NOMO-1 treated with dmso at 0.1 percent for 144 hours (cell line): ENCODE measurements around the gene AKAP8L.
"Not testable (repeated sequence)": the region's sequence is repeated elsewhere in the genome, so short reads cannot be mapped to it uniquely, and the experiment has no call there.

ENCODE experiments used
- DNase-seq: peaks from one replicate; lab custom pipeline; 2025; ENCODE audit not compliant: unreplicated experiment; lab: John Stamatoyannopoulos, UW

The AKAP8L gene

DNA sequence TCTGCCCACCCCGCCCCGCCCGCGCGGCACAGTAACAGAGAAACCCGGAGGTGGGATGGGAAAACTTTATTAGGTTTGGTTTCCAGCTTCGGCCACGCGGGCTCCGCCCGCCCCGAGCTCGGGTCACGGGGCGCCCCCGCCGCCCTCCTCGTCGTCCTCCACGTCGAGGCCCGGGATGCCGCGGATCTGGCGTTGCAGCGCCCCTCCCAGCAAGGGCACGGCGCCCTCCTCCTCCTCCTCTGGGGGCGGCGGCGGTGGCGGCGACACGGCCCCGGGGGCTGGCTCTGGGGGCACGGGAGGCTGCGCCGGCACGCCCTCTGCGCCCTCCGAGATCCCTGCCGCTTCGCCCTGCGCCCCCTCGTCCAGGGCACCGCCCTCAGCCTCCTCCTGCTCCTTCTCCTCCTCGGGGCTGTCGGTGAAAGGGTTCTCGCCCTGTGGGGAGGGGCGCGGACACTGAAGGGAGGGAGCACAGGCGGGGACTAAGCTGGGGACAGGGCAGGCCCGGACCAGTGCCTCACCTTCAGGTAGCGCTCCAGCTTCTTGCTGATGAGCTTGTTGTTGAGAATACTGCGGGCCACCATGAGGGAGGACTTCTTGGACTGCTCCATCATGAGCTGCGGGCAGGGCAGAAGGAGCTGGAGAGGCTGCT lies 38.7 kb downstream of the AKAP8L start:
- DNase-seq = peak; percentile 56

- DNase-seq = peak; percentile 94
These were observed 39.4 kb downstream of the AKAP8L start, which contains the start of gene AKAP8 for GRCh38 chr19:15379083-15379998. Gene AKAP8, minus strand, starts transcription at chr19:15379787. Its CDS starts 56 bp downstream, at chr19:15379731.

DNA sequence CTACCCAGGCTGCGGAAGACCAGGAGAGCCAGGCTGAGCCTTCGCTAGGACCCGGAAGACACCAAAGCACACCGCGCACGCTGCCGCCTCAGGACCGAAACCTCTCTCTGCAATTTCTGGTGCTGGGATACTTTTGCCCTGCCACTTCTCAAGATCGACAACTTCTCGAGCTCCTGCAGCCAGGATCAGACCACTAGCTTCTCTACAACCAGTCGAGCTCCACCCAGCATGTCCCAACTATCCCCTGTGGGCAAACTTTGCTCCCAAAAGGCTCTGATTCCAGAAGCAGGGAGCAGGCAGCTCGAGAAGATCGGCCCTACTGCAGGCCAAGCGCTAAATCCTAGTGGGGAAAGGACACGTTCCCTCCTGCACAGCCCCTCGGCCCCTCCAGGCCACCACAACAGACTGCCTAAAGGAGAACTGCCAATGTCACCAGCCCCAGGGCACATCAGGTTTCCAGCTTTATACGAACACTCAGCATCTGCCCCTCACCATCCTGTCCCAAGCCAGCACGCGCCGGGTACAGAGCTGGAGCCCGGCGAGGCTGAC lies 40.2 kb downstream of the AKAP8L start:
- DNase-seq = peak; percentile 30

DNA sequence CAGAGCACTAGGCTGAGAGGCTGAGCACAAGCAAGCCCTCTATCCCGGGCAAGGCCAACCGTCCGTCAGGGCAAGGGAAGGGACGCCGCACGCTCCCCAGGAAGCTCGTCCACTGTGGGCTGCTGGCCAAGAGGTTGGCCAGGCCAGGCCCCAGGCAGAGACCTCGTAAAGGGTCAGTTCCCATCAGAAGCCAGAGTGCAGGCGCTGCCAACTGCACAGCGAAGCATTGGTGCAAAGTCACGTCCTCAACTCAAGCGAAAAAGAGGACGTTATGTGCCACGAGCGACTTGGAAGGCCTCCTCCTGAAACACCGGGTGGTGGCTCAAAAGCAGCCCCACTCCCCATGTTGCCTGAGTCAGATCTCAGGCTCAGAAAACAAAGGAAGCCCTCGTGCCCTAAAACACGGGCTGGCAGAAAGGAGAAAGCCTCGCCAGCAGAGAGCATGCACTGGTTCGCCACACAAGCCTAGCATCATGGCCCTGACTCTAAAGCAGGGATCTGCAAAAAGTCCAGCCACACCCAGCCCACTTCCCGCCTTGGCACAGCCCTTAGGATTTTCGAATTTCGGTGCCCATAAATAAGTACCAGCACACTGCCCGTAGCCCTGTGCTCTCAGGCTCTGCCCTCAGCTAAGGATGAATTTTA lies 43.9 kb downstream of the AKAP8L start:
- no peak for DNase-seq

DNA sequence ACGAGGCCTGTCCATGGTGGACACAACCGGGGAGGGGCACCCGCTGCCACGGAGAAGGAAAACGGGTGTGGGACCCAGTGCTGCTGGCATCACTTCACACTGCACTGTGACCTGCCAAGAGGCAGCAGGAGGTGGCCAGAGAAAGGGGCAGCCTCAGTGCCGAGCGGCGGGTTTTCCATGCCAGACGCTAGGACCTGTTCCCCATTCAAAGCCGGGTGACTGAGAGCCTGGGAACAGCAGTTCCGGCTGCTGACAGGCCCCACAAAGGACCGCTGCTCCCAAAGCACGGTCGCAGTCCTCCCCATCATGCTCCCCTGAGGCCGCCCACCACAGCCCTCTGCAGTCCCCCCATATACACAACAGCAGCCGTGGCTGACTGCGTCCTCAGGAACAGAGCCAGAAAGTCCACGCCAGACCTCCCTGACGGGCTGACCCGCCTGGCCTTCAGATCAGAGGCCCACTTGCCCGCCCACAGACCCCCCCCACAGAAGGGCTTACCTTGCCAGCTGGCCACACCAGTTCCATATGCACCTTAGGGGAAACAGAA lies 44.6 kb downstream of the AKAP8L start:
- no peak for DNase-seq

- no peak for DNase-seq
These were observed 45.1 kb downstream of the AKAP8L start for GRCh38 chr19:15373644-15374043.

DNA sequence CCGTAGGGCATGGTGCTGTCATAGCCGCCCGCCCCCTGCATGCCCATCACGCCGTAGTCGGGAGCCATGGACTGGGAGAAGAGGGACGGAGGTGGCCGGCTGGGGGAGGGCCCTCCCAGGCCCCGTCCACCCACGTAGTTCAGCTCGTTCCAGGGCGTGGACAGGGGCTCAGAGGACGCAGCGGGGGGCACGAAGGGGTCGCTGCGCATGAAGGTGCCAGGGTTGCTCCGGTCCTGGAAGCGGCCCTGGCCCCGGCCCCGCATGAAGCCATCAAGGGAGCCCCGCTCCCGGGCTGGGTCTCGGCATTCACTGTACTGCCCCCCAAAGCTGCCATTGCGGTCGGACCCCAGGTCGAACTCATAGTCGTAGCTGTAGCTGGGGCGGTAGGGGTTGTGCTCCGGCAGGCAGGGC lies 45.9 kb downstream of the AKAP8L start:
- no peak for DNase-seq

- DNase-seq = peak; percentile 66
These were observed 46.3 kb downstream of the AKAP8L start for GRCh38 chr19:15372470-15372869.

DNA sequence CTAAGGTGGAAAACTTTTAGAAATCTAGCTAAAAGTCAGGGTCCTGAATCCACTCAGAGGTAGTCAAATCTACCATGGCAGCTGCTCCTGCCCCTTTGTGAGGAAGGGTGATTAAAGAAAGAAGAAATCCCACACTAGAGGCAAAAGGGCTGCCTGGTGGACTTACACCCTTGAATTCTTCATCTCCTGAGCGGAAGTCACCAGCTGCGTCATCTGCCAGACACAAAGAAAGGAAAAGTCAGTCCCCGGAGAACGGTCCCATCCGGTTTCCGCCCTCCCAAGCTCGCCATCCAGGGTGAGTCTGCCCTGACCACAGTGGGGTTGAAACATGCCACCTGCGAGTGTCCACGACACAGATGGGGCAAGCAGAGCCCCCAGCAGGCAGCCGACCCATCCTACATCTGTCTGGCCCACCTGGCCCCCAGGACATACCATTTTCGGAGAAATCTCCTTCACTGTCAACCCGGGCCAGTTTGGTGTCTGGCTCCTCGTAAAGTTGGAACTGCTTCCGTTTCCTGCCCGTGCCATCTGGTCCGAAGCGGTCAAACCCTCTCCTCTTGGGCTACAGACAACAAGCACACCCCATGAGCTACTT lies 46.9 kb downstream of the AKAP8L start:
- no peak for DNase-seq

- no peak for DNase-seq
These were observed 47.7 kb downstream of the AKAP8L start for GRCh38 chr19:15371119-15371518.

GRCh38 chr19:15369594-15369891 lies 49.2 kb downstream of the AKAP8L start:
- no peak for DNase-seq

DNA sequence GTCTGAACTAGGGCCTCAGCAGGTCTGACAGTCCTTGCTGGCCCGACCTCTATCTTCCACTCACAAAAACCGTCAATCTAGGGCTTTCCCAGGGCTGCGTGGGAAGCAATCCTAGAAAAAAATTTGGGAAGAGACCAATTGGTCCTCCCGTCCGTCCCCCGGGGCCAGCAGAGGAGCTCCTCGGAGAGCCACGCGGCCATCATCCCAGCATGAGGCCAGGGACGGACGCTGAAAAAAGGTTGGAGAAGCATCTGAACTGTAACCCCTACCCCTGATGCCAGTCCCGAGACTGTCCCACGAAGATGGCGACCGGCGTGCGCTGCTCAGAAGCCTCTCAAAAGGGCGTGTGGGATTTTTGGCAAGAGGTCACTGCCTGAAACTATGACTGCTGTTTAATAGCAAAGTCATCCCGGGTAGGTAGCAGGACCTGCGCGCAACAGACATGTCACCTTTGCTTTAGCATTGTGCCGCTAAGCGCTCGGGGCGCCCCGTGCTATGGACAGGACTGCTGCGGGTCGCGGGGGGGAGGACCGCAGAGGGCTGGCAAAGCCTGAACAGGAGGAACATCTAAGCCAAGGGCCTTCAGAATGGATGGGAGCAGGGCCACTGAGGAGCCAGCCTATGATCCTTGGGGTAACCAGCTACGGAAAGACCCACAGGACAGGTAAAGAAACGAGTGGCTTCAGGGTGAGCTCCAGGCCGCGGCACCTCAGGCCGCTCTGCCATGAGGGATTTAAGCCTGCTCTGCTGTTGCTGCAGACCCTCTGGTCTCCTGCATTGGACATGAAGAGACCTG lies 49.8 kb downstream of the AKAP8L start:
- DNase-seq = no peak

DNA sequence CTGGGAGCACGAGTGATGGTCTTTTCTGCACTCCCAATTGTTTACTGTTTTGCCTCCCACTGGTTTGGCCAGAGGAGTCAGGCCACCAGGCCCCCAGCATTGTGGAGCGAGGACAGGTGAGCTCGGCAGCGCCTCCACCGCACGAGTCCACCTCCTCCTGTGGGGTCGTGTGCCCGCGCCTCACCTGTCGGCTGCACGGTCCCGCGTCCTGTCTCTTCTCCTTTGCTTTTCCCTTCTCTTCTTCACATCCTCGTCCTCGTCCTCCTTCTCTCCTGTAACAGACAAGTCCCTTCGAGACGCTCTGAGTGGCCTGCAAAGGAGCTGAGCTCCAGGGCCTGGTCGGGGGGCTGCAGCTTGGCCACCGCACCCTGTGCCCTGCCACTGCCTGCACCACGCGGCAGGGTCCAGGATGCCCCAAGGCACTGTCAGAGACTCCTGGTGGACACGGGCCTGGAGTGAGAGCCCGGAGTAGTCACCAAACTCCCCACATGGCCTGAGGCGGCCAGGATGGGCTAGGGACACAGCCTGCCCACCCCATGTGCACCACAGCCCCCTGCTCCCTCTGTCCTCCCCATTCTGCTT lies 50.6 kb downstream of the AKAP8L start:
- DNase-seq = no peak

- no peak for DNase-seq
These were observed 51.3 kb downstream of the AKAP8L start for GRCh38 chr19:15367439-15367838.

DNA sequence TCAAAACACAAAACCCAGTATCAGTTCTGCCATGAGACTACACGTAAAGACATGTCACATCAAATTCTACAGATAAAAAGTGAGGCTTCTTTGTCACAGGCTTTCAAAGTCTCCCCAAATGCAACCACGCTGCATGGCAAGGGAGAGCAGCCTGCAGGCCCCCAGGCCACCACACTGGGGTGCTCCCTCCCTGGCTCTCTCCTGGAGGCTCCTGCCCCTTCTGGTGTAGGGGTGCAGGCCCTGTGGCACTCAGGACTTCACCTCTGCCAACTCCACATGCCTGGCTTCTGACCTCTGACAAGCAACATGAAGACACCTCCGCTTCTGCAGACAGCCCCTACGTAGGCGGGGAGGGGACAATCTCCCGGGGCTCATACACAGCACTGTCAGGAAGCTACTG lies 53.5 kb downstream of the AKAP8L start:
- DNase-seq = no peak

DNA sequence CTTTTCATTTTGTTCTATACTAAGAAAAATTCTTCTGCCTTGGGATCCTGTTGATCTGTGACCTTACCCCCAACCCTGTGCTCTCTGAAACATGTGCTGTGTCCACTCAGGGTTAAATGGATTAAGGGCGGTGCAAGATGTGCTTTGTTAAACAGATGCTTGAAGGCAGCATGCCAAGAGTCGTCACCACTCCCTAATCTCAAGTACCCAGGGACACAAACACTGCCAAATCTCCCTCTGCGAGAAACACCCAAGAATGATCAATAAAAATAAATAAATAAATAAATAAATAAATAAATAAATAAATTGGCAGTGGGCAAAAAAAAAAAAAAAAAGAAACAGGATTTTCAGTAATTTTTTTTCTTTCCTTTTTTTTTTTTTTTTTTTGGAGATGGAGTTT lies 55.0 kb downstream of the AKAP8L start:
- DNase-seq = not testable (repeated sequence)

DNA sequence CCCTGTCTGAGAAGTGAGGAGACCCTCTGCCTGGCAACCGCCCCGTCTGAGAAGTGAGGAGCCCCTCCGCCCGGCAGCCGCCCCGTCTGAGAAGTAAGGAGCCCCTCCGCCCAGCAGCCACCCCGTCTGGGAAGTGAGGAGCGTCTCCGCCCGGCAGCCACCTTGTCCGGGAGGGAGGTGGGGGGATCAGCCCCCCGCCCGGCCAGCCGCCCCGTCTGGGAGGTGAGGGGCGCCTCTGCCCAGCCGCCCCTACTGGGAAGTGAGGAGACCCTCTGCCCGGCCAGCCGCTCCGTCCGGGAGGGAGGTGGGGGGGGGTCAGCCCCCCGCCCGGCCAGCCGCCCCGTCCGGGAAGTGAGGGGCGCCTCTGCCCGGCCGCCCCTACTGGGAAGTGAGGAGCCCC lies 55.7 kb downstream of the AKAP8L start:
- DNase-seq = not testable (repeated sequence)

- DNase-seq = not testable (repeated sequence)
These were observed 58.8 kb downstream of the AKAP8L start for GRCh38 chr19:15360015-15360414.

- DNase-seq = no peak
These were observed 59.9 kb downstream of the AKAP8L start for GRCh38 chr19:15358918-15359317.

GRCh38 chr19:15357906-15358305 lies 60.9 kb downstream of the AKAP8L start:
- DNase-seq = no peak
